HG03064 (cell line): Measurements from ENCODE around the gene ZNF366.
A peak's percentile ranks its signal among the peaks of the same experiment; 100 is the strongest.

Source experiments
- ATAC-seq: cut with Tn5 transposase; IDR thresholded peaks from one replicate; pipeline ENCODE4 v1.9.1; 2021; ENCODE audit warnings: low read depth; ENCODE audit not compliant: unreplicated experiment

Gene ZNF366

DNA sequence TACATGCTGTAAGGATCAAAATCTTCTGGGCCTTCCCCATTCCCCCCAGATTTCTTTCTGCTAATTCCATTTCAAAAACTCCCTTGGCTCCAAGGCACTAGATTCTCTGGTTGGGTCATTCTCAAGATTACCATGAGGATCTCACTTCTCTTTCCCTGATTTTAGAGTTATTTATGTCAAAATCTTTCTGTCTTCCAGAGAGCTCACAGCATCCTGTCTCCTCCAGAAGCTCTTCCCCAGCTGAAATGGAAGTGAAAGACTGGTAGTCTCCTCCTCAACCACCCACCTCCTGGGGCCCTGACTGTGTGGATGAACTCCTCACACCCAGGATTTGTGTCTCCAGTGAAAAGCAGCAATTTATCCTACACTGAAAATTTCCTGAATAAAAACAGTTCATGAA lies 11.9 kb upstream of the ZNF366 start:
- ATAC-seq, result no peak

- no peak for ATAC-seq
Observed at GRCh38 chr5:72518001-72518683, 10.9 kb upstream of the ZNF366 start.

GRCh38 chr5:72516916-72517315 lies 9.7 kb upstream of the ZNF366 start:
- ATAC-seq, result no peak

DNA sequence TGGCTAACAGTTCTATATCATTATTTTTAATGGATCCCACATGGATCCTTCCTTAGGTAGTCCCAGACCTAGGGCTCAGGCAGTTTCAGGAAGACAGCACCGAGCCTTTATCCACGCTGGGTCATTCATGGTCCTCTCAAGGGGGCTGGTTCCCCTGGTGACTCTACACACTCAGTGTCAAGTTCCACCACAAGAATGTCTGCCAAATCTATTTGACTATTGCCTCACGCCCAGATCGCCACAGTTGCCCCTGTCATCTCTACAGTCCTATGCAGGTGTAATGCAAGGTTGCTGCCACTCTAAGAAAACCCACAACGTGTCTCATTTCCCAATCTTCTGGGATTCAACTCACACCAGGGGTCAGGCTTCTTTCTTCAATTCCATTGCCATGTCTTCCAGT lies 8.0 kb upstream of the ZNF366 start:
- no peak for ATAC-seq

DNA sequence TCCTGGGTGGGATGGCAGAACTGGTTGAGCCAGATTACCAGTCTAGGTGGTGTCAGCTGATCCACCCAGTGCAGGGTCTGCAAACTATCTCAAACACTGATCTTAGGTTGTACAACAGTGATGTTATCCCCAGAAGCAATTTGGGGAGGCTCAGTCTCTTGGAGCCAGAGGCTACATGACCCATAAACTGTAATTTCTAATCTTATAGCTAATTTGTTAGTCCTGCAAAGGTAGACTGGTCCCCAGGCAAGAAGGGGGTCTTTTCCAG lies 5.3 kb upstream of the ZNF366 start:
- ATAC-seq, result no peak

DNA sequence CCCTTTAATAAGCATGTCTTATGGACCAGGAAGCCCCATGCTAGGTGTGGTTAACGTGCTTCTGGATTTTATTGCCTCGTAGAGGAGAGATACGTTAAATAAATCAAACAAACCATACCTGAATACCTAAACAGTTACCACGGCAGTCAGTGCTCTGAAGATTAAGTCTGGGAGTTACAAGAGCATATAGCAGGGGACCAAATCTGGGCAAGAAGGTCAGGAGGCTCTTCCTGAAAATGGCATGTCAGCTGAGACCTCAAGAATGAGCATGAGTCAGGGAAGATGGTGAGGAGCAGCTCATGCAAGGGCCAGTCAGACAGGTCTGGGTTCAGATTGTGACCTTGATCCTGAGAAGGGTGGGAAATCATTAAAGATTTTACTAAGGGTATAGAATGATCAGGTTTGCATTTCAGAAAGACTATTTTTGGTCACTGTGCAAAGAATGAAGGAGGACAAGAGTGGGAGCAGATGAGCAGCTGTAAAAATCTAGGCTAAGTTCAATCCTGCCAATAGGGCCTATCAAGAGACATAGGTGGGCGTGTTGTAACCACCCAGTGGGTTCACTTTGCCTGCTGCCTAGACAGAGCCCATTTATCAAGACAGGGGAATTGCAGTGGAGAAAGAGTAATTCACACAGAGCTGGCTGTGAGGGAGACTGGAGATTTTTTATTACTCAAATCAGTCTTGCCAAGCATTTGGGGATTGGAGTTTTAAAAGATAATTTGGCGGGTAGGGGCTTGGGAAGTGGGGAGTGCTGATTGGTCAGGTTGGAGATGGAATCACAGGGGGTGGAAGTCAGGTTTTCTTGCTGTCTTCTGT lies 4.8 kb upstream of the ZNF366 start:
- no peak for ATAC-seq

DNA sequence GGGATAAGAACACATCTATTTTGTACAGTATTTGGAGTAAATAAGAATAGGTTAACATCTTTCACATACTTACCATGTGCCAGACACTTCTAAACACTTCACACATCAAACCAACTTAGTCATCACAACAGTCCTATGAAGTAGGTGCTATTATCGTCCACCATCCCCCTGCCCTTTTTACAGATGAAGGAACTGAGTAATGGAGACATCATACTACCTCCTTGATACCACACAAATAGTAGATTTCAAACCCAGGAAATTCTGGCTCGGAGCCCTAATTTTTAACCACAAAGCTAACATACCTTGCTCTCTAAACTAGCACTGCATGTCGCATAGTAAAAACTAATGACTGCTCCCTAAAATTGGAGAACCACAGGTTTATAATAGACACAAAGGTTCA lies 4.2 kb upstream of the ZNF366 start:
- no peak for ATAC-seq

DNA sequence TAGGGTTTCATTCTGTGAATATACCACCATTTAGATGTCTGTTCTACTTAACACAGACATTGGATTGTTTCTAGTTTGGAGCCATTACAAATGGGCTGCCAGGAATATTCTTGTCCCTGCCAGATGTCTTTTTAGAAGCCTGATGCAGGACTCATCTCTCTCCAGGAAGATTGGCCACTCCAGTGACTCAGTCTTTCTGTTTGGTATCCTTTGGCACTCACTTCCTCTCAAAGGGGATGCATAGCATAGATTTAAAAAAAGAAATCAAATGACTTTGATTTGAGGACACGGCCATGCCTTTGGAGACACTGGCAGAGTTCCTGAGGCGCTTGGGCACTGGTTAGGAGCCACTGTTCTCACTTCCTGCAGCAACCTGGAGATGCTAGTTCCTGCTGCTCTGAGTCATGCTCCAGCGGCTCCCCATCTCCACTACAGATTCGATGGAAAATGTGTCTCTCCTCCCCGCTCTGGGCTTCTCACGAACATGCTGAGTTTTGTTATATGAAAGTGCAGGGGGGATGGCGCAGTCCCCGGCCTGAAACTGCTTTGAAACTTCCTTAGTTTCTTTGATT lies 3.5 kb upstream of the ZNF366 start:
- ATAC-seq, result no peak

DNA sequence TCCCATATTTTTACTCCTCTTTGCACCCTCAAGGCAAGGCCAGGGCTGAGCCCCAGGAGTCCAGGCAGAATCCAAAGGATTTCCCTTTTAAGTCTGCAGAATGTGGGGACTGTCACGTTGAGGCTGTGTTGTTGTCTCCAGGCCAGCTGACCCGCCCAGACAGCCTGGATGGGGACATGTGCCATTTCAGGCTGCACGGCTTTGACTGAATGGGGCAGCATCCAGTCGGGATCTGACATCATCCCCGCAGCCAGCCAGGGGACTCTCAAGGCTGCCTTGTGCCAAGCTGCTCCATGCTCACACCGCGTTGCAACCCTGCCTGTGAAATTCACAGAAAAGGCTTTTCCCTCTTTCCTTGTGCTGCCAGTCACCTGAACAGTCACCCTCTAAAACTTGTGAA lies 2.2 kb upstream of the ZNF366 start:
- no peak for ATAC-seq

DNA sequence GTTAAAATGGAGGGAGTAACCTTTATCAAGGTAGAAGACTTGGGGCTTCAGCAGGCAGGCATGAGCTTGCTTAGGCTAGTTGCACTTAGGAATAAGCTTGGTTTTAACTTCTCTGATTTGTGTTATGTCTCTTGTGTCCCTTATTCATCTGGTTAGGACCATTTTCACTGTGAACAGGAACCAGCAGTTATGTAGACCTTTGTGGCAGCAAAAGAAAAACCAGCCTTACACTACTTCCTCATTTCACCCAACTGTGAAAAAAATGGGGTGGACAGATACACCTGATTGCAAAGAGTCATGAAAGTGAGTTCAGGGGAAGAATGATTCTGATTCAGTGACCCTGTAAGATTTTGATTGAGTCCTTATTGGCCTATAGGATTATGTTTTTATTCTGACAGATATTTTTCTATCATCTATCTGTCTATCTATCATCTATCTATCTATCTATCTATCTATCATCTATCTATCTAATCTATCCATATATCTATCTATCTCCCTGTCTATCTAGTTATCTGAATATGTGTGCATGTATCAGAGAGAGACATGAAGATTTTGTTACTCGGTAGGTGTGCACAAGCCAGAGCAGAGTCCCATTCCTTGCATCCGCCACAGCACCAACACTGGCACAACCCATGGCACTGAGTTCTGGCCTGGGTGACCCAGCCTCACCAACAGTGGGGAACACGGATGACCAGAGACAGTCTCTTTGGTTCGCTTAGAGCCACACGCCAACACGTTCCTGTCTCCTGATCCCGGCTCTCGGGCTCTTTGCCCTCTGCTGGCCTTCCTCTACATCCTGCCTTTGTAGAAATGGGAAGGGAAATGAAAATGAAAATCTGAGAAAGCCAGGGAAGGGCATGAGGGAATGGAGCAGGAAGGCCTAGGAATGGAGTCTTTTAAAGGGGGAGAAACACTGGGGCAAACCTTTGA lies 1.3 kb upstream of the ZNF366 start:
- peak; percentile 94 for ATAC-seq

DNA sequence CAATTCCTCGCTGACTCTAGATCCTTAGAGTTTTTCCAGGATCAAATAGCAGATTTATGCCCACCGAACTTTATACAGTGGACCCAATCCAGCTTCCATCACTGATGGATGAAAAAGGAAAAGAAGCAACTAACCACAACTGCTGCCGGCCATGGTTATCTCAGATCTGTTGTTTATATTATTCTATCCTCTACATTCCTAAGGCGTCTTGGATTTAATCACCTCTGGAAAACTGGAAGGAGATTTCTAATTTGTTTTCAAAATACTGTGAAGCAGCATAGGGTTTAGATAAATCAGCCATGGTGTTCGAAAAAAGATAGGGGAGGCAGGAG lies 663 bp upstream of the ZNF366 start:
- no peak for ATAC-seq

DNA sequence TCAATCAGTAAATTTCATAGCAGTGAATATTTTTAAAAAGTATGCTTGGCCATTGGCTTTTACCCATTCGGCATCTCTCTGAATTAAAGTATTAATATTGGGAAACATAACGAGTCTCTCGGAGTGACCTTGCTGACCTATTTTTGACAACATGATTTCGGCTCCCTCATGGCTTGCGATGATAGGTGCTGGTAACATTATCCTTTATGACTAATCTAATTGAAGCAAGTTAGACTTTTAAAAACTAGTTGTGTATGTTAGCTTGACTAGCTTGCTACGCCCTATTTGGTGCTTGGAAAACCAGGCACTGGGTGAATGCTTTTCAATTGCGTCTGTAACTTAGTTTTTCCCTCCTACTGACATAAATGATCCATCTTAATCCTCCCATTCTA lies 1.1 kb downstream of the ZNF366 start:
- ATAC-seq, result no peak

GRCh38 chr5:72505539-72506157 lies 1.6 kb downstream of the ZNF366 start:
- no peak for ATAC-seq

- ATAC-seq, result no peak
Observed at GRCh38 chr5:72505016-72505415, 2.2 kb downstream of the ZNF366 start.

- no peak for ATAC-seq
Observed at GRCh38 chr5:72503888-72504491, 3.2 kb downstream of the ZNF366 start.

GRCh38 chr5:72501488-72501887 lies 5.7 kb downstream of the ZNF366 start:
- no peak for ATAC-seq

DNA sequence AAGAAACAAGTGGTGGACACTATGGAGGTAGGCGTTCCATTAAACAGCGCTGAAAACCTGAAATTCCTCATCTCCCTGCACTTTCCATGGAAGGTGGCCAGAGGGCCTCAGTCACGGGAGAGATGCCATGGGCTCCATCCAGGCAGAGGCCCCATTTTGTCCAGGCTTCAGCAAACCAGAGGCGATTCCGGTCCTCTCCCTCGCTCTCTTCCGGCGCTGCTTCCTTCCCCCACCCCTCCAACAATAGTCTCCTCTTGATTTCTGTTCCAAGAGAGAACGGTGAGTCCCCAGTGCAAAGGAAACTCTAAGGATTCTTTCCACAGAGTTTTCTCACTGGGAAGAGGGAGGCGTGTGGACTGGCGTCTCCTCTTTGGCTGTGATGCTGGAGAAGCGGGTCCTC lies 7.5 kb downstream of the ZNF366 start:
- no peak for ATAC-seq

DNA sequence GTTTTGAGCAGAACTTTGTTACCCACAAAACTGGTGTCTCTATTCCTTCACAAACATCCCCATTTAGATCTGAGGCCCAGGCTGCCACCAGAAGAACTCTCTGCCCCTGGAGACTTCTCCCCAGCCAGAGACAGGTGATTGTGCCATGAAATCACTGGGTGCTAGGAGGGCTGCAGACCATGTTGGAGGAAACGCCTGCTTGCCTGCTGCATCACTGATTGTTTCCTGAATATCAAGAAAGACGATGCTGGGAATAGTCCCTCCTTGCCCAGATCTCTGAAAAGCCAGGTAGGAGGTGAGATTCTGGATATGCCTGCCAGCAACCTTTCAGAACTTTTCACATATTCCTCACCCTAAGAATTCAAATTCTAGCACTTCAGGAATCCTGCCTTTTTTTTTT lies 8.1 kb downstream of the ZNF366 start:
- no peak for ATAC-seq

DNA sequence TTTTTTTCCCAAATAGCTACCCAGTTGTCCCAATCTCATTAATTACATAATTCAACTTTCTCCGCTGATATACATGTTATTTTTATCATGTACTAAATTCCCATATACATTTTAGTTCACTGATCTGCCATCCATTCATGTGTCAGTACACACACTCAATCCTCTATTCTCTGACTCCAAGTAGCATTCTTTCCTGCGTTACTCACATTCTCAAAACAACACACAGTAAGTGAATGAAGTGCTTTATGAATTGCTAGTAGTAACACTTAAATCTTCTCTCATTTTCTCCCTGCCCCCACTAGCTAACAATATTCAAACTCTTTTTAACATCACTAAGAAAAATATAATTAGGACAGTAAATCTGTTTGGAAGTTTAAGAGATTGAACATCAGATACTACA lies 8.9 kb downstream of the ZNF366 start:
- no peak for ATAC-seq

GRCh38 chr5:72497823-72498222 lies 9.4 kb downstream of the ZNF366 start:
- ATAC-seq, result no peak
